Measurements from ENCODE around the gene C11orf21.
"Not testable (repeated sequence)": the region's sequence is repeated elsewhere in the genome, so short reads cannot be mapped to it uniquely, and the experiment has no call there.

Gene C11orf21

DNA sequence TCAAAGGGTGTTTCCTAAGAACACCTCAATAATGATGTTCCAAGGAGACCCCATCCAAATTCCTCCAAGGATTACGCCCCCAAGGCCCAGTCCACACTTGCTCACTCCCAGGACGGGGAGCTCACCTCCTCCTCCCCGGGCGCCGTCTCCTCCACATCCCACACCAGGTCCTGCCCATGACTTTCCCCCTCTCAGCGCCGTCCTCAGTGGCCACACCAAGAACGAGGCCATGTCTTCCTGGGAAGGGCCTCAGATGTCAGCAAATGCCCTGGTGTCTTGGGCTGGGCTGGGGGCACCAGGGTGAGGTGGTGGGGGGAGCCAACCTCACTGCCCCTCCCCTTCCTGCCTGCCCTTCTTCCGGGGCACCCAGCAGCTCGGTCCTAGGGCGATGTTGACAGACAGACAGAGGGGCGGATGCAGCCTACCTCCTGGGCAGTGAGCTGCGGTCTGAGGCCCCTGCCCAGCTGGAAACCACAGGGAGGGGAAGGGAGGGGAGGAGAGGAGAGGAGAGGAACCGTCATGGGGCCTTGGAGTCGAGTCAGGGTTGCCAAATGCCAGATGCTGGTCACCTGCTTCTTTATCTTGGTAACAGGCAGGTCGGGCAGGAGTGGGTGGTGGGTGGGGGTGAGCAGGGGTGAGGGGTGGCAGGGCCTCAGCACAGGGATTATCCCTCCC, at the start of gene C11orf21, which contains the start of gene TSPAN32:
TSS of gene C11orf21 (minus strand) at position 288 of the 675 bp plus-strand sequence. CDS start at position 178, 110 bp downstream.
TSS of gene TSPAN32 (plus strand) at position 383 of the 675 bp plus-strand sequence. CDS start at position 520, 137 bp downstream.
- in situ Hi-C loops (cut with MboI; ENCODE audit: low sequenced_read_pairs): no loop called here

GRCh38 chr11:2348986-2349385, 47.3 kb upstream of the C11orf21 start:
- in situ Hi-C loops (cut with MboI; ENCODE audit: low sequenced_read_pairs): no loop called here

DNA sequence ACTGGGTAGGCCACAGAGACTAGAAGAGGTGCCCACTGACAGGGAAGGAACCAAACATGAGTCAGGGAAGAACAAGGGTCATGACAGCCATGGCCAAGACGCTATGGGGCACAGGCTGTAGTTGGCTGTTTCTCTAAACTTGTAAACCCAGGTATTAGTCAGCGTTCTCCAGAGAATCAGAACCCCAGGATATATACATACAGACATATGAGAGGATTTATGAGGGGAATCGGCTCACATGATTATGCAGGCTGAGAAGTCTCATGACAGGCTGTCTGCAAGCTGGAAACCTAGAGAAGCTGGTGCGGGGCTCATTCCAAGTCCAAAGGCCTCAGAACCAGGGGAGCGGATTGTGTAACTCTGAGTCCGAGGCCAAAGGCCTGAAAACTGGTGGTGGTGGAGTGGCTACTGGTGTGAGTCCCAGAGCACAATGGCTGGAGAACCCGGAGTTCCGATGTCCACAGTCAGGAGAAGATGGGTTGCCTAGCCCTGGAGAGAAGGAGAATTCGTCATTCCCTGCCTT, 45.7 kb upstream of the C11orf21 start:
- in situ Hi-C loops (cut with MboI; ENCODE audit: low sequenced_read_pairs): no loop called here

DNA sequence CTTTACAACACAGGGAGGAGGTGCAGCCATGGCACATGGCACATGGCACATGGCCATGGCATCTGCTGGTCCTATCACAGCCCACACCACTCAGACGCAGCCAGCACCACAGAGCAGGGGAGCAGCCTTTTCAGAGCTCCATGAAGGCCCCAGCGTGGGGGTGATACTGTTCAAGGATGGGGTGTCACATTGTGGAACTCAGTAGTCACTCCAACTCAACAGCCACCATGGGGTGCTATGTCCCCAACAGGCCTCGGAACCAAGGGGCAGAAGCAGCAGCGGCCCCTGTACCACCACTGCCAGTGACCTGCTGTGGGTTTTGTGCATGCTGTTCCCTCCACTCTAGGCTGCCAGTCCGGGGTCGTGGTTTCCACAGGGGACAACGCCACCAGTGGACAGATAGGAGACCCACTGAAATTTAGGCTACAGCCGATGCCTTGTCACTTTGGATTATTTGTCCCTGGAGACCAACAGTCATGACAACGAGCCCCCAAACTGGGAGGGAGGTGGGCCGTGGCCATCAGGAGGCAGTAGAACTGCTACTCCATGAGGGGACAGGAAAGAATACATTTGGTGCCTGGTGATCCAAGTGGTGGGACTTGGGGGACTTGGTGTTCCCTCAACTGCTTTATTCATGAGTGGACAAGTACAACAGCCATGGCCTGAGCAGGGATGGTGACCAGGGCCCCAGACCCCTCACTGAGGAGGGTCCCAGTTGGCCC, 45.0 kb upstream of the C11orf21 start:
- in situ Hi-C loops (cut with MboI; ENCODE audit: low sequenced_read_pairs): no loop called here

DNA sequence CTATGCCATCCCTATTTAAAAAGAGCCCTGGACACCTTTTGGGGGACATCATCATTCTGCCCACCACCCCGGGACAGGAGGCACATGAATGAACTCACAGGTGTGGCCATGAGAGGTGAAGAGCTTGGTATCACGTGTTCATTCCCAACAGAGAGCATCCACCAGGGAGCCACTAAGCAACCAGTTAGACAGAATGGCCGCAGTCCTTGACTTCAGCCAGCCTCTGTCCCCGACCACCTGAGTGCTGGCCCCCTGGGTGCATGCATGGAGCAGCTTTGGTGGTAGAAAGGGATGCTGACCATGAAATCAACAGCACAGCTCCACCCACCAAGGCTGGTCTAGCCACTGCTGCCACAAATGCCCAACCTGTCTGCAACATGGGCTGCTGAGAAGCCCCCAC, 44.3 kb upstream of the C11orf21 start:
- in situ Hi-C loops (cut with MboI; ENCODE audit: low sequenced_read_pairs): no loop called here

DNA sequence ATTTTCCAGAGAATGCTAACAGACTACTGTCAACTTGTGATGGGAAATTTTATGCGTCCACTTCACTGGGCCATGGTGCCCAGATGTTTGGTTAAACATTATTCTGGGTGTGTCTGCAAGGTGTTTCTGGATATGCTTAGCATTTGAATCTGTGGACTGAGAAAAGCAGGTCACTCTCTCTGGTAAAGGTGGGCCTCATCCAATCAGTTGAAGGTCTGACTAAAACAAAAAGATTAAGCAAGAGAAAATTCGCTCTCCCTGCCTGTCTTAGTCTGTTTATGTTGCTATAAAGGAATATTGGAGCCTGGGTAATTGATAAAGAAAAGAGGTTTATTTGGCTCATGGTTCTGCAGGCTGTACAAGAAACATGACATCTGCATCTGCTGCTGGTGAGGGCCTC, 43.3 kb upstream of the C11orf21 start:
- in situ Hi-C loops (cut with MboI; ENCODE audit: low sequenced_read_pairs): no loop called here

- in situ Hi-C loops (cut with MboI; ENCODE audit: low sequenced_read_pairs): no loop called here
Observed at GRCh38 chr11:2343502-2343901, 41.8 kb upstream of the C11orf21 start.

- in situ Hi-C loops (cut with MboI; ENCODE audit: low sequenced_read_pairs): no loop called here
Observed at GRCh38 chr11:2342981-2343380, 41.3 kb upstream of the C11orf21 start.

DNA sequence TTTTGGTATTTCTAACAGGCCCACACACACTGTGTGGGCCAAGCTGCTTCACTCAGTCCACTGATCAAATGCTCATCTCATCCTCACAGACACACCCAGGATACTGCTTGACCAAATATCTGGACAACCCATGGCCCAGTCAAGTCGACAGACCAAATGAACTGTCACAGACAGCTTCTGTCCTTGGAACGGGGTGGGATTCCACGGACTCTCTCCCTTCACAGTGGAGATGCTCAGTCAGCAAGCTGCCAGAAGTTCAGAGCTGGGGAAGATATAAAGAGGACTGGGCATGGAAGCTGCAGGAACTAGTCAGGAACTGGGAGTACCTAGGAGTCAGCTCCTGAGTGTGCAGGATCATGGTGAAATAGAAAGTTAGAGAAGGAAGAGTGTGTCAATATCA, 40.8 kb upstream of the C11orf21 start:
- in situ Hi-C loops (cut with MboI; ENCODE audit: low sequenced_read_pairs): no loop called here

GRCh38 chr11:2338760-2339159, 37.0 kb upstream of the C11orf21 start:
- in situ Hi-C loops (cut with MboI; ENCODE audit: low sequenced_read_pairs): not testable (repeated sequence)

GRCh38 chr11:2335286-2335685, 33.6 kb upstream of the C11orf21 start:
- in situ Hi-C loops (cut with MboI; ENCODE audit: low sequenced_read_pairs): not testable (repeated sequence)

GRCh38 chr11:2333486-2334205, 31.9 kb upstream of the C11orf21 start:
- in situ Hi-C loops (cut with MboI; ENCODE audit: low sequenced_read_pairs): not testable (repeated sequence)

- in situ Hi-C loops (cut with MboI; ENCODE audit: low sequenced_read_pairs): not testable (repeated sequence)
Observed at GRCh38 chr11:2332569-2332968, 30.9 kb upstream of the C11orf21 start.

DNA sequence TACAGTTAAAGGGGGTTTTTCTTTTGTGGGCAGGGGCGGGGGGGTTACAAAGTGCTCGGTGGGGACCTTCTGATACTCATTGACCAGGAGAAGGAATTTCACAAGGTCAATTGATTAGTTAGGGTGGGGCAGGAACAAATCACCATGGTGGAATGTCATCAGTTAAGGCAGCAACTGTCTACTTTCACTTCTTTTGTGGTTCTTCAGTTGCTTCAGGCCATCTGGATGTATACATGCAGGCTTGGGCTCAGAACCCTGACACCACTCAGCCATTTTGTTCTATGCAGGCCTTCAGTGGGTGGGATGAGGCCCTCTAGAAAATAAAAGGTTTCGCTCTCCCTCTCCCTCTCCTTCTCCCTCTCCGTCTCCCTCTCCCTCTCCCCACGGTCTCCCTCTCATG, 29.7 kb upstream of the C11orf21 start:
- in situ Hi-C loops (cut with MboI; ENCODE audit: low sequenced_read_pairs): no loop called here

- in situ Hi-C loops (cut with MboI; ENCODE audit: low sequenced_read_pairs): no loop called here
Observed at GRCh38 chr11:2330696-2331095, 29.0 kb upstream of the C11orf21 start.

GRCh38 chr11:2329551-2329950, 27.8 kb upstream of the C11orf21 start:
- in situ Hi-C loops (cut with MboI; ENCODE audit: low sequenced_read_pairs): no loop called here

DNA sequence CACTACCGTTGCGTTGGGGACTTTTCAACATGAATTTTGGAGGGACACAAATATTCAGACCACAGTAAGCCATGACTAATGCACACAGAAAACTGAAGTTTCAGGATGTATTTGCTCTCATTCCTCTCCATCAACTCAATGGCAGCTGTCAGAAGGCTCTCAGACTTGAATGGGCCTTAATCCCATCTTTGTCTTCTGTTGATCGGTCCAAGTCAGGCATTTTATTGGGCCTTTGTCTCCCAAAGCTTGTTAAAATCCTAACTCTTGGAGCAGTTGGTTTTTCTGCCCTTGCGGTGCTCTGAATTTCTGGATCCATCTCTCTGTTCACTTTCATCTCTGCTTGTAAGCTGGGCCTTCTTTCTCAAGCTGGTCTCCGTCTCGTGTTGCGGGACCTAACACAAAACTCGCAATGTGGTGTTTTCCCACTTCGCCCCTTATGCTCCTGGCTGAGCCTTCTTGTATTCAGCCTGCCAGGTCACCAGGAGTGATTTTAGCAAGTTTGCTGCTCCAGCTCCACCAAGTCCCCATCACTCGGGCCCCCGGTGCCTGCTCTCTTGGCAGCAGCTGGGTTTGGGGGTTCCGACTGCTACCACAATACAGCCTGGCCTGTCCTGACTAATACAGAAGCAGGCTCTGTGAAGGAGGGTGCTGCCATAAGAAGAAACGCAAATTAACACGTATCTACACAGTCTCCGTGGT, 27.1 kb upstream of the C11orf21 start:
- in situ Hi-C loops (cut with MboI; ENCODE audit: low sequenced_read_pairs): no loop called here

DNA sequence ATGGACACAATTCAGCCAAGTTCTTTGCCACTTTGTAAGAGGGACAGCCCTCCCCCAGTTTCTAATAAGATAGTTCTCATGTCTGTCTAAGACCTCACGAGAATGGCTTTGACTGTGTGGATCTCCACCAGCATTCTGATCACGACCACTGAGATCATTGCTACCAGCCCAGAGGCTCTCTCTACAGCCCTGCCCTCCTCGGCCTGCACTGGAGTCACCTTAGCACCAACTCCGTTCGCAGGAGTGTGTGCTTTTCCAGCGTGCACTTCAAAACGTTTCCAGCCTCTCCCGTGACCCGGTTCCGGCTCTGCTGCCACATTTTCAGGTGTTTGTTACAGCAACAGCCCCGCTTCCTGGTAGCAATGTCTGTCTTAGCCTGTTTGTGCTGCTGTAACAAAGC, 26.3 kb upstream of the C11orf21 start:
- in situ Hi-C loops (cut with MboI; ENCODE audit: low sequenced_read_pairs): no loop called here

DNA sequence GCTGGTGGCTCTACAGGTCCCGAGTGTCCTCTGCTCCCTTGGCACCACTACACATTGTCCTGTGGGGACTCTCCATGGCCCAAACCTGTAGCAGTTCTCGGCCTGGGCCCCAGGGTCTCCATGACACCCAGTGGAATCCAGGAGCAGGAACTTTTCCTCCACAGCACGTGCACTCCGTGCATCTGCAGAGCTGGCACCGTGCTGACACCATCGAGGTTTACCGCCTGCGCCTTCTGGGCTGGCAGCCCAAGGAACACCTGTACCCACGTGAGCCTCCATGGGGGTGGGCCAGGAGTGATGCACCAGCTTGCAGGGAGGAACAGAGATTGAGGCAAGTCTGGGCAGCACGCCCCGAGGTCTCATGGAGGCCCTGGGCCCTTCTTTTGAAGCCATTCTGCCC, 25.3 kb upstream of the C11orf21 start:
- in situ Hi-C loops (cut with MboI; ENCODE audit: low sequenced_read_pairs): no loop called here

- in situ Hi-C loops (cut with MboI; ENCODE audit: low sequenced_read_pairs): no loop called here
Observed at GRCh38 chr11:2325719-2326118, 24.0 kb upstream of the C11orf21 start.

DNA sequence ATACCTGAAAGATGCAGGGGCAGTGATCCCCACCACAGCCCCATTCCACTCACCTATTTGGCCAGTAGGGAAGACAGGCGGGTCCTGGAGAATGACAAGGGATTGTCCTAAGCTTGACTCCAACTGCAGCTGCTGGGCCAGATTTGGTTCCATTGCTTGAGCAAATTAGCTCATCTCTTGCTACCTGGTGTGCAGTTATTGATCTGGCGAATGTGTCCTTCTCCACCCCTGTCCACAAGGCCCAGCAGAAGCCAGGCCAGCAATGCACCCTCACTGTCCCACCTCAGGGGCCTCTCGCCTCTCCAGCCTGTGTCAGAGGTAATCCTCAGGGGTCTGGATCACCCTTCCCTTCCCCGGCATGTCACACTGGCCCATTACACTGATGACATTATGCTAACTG, 23.4 kb upstream of the C11orf21 start:
- in situ Hi-C loops (cut with MboI; ENCODE audit: low sequenced_read_pairs): no loop called here

Measured in HL-60/S4 treated with phorbol 12-myristate 13-acetate at 8.2 ng/mL for 4 days and 3 days (cell line).